H1 (cell line): Measurements from ENCODE around the gene VSTM2L. TPM values are rescaled to one million over a fixed set of nuclear protein-coding genes. Genes with fewer than 3 reads are reported as not detected.

ENCODE experiments used
- CHD1 ChIP-seq: IDR thresholded peaks from 2 replicates; pipeline ENCODE4 v1.6.1; 2012; ENCODE audit warnings: low read depth, low read length, improper control_type of control experiment
- EGR1 ChIP-seq: IDR thresholded peaks from 2 replicates; pipeline ENCODE4 v1.6.1; 2011; ENCODE audit warnings: low read depth, low read length, borderline replicate concordance
- MAFK ChIP-seq: IDR thresholded peaks from 2 replicates; pipeline ENCODE4 v1.6.1; 2012; ENCODE audit warnings: low read depth, mild to moderate bottlenecking, improper control_type of control experiment, low read length
- SP1 ChIP-seq: IDR thresholded peaks from 2 replicates; pipeline ENCODE4 v1.6.1; 2011; ENCODE audit warnings: low read depth, low read length
- TEAD4 ChIP-seq: IDR thresholded peaks from 2 replicates; pipeline ENCODE4 v1.6.1; 2012; ENCODE audit warnings: low read depth, low read length, inconsistent platforms, mixed read lengths
- polyA plus RNA-seq, 7 experiments: library from polyadenylated mRNA; depleted of rRNA in 3 of 7; stranded (reverse) in 5 of 7; unstranded in 2 of 7; fragments of >200 nt in 5 of 7; fragments of 200-250 nt in 2 of 7; gene quantifications; 1 replicate in 5 of 7; 2 replicates in 1 of 7; 4 replicates in 1 of 7; pipeline versions ENCODE4 v1.2.1 to v1.2.3, GENCODE V29; 2011 to 2013; ENCODE audit warnings: missing spikeins in 2 of 7, mixed read lengths in 2 of 7
- total RNA-seq: library from RNA; stranded (reverse); fragmentation: NEBNext Ultra II Directional; extraction: Animal tissue kit (Norgen Biotek cat#: 25700); gene quantifications from 2 replicates; pipeline ENCODE4 v1.2.1, GENCODE V29; 2021
- TF ChIP-seq, protein P1 (sequence below): IDR thresholded peaks from 2 replicates; pipeline ENCODE4 v1.6.1; 2011; ENCODE audit warnings: low read length, improper control_type of control experiment

Gene VSTM2L
- total and polyA plus RNA-seq, 2 of the 8 experiments (the other 6 are each of a cell fraction or from before 2014, with no cell fraction given), result 1.3 to 3.2 TPM

DNA sequence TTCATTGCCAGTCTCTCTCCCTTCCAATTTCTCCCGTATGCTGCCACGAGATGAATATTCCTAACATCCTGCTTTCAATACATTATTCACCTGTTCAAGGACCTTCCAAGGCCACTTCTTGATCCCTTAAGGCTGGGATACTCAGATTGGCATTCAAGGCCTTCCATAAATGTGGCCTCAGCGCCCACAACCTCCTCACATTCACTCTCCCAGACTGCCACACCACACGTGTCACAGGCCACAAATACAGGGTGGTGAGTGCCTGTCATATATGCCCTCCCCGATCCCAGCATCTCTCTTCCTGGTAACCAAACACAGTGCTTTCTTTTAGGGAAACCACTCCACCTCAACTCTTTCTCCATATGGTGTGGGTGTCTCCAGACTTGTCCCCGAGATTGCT is 74.9 kb downstream of the VSTM2L start (continued):
- TF ChIP-seq EGR1, result no peak
- TF ChIP-seq MAFK, result no peak
- TF ChIP-seq TEAD4, result no peak
- TF ChIP-seq, protein P1, sequence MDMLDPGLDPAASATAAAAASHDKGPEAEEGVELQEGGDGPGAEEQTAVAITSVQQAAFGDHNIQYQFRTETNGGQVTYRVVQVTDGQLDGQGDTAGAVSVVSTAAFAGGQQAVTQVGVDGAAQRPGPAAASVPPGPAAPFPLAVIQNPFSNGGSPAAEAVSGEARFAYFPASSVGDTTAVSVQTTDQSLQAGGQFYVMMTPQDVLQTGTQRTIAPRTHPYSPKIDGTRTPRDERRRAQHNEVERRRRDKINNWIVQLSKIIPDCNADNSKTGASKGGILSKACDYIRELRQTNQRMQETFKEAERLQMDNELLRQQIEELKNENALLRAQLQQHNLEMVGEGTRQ, result no peak
- TF ChIP-seq SP1, result no peak
- TF ChIP-seq CHD1, result no peak
